AG04449 (cell line): ENCODE results near the gene OPA1.

Experiments
- CTCF ChIA-PET: fragments of 350-600 bp; formaldehyde crosslinking; extraction: SDS; loops from one replicate; lab custom pipeline; 2021; ENCODE audit warnings: antibody characterized with exemption; lab: Yijun Ruan, JAX
- POLR2A ChIA-PET: fragments of 400-600, 350-600 bp; formaldehyde crosslinking; extraction: SDS; loops from one replicate; lab custom pipeline; 2020; ENCODE audit warnings: antibody characterized with exemption, inconsistent platforms; lab: Yijun Ruan, JAX
- DNase-seq: peaks from one replicate; pipeline ENCODE4 v3.0.0-alpha.2; 2010; ENCODE audit warnings: low read depth, low spot score
- H3K4me3 ChIP-seq: 2 replicates; pipeline ENCODE4 v1.5.1; 2011; ENCODE audit warnings: low read depth, mild to moderate bottlenecking, control low read depth, low read length
- TF ChIP-seq, protein P1 (sequence below): IDR thresholded peaks from one replicate; pipeline ENCODE4 v1.5.1; 2011; ENCODE audit warnings: mild to moderate bottlenecking, moderate library complexity, low read length, control low read depth, inconsistent platforms; ENCODE audit not compliant: insufficient read depth; ENCODE audit errors: missing control alignments

Gene OPA1

DNA sequence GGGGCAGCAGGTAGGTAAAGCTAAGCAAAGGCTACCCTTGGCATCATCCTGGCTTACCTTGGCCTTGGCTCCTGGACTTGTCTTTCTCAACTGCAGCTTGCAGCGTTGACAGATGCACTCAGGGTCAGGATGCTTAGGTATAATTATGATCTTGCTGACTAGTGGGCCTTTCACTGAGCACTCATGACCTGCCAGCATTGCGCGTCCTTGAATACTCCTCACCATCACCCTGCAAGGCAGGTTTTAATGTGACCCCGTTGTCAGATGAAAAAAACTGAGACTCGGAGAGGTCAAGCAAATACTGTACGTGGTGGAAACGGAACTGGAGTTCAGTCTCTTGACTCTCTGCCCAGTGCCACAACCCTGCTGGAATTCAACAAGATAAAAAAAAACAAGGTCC is 126.7 kb downstream of the OPA1 start:
- ChIA-PET POLR2A (no interaction called here), CTCF (no interaction called here)
- DNase-seq = no peak
- H3K4me3 ChIP-seq = no peak overlapping the region
- TF ChIP-seq, protein P1, sequence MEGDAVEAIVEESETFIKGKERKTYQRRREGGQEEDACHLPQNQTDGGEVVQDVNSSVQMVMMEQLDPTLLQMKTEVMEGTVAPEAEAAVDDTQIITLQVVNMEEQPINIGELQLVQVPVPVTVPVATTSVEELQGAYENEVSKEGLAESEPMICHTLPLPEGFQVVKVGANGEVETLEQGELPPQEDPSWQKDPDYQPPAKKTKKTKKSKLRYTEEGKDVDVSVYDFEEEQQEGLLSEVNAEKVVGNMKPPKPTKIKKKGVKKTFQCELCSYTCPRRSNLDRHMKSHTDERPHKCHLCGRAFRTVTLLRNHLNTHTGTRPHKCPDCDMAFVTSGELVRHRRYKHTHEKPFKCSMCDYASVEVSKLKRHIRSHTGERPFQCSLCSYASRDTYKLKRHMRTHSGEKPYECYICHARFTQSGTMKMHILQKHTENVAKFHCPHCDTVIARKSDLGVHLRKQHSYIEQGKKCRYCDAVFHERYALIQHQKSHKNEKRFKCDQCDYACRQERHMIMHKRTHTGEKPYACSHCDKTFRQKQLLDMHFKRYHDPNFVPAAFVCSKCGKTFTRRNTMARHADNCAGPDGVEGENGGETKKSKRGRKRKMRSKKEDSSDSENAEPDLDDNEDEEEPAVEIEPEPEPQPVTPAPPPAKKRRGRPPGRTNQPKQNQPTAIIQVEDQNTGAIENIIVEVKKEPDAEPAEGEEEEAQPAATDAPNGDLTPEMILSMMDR = no peak

DNA sequence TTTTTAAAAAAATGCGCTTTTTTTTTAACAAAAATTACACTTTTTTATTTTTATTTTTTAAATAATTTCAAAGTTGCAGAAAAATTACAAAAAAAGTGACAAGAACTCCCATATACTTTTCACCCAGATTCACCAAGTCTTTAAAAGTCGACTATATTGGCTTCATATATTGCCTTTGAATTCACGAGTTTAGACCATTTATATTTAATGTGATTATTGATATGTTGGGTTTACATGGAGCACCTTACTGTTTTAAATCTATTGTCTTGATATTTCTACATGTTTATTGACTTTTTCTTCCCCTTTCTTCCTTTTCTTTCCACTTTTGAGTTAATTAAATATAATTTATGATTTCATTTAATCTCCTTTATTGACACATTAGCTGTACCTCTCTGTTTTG is 127.2 kb downstream of the OPA1 start:
- TF ChIP-seq, protein P1 = no peak
- POLR2A ChIA-PET = no interaction called here
- no peak overlapping the region for H3K4me3 ChIP-seq
- DNase-seq = no peak
- CTCF ChIA-PET = no interaction called here

DNA sequence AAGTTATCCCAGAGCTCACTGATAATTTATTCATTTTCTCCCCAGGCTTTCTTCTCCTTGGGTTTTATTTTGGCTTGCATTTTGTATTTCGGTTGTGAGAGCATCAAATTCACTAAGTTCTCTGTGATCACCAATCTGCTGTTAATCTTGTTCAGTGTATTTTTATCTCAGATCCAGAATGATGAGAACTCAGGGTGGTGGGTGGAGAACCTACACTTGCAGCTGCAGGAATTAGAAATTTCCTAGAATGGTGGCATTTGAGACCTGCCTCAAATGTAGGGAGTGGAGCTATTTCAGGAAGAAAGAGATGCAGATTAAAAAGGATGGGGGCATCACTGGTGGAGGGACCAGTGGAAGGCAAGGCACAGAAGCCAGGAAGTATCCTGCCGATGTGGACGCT is 129.6 kb downstream of the OPA1 start:
- no peak for DNase-seq
- H3K4me3 ChIP-seq = no peak overlapping the region
- CTCF ChIA-PET = no interaction called here
- TF ChIP-seq, protein P1 = no peak
- POLR2A ChIA-PET = no interaction called here

DNA sequence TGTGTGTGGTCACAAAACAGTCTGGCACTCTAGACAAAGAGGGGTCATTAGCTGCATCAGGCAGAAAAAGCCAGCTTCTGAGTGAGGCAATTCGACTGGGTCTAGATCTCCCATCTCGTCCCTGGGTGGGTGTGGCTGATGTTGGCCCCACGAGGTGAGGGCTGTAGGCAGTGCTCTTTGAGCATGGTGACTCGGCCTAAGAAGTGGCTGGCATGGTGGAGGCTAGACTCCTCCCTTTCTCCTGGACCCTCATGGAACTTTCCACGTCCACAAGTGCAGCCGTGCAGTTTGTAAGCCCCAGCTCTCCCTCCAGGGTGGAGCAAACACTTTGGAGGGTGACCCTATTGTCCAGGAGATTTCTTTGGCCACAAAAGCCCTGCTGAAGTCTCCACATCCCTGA is 134.1 kb downstream of the OPA1 start:
- no peak for DNase-seq
- ChIA-PET POLR2A (no interaction called here), CTCF (no interaction called here)
- H3K4me3 ChIP-seq = no peak overlapping the region
- TF ChIP-seq, protein P1 = no peak

DNA sequence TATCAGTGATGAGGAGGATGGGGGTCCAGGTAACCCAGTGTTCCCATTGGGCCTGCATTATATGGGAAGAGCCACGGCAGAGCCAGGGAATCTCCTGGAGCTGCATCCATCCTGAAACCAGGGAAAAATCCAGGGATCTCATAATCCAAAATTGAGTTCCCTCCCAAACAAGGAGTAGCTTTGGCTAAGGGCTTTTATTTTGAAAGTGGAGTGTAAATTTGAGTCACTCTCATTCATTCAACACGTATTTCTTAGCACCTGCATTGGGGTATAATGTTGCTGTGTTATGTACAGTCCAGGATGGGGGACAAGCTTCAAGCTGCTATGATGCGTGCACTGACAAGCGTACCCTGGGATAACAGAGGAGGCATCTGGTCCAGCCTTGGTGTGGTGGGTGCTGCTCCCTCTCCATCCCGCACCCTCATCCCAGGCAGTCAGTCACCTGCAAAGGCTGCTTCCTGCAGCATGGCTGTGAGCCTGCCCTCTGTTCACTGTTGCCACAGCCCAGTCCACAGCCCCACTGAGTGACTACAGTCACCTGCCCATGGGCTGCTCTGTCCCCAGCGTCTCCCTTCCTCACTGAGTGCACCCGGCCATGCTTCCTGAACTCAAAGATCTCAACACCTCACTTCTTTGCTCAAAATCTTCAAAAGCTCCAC is 135.6 kb downstream of the OPA1 start:
- DNase-seq = no peak
- TF ChIP-seq, protein P1 = no peak
- CTCF ChIA-PET = no interaction called here
- no peak overlapping the region for H3K4me3 ChIP-seq
- POLR2A ChIA-PET = no interaction called here

DNA sequence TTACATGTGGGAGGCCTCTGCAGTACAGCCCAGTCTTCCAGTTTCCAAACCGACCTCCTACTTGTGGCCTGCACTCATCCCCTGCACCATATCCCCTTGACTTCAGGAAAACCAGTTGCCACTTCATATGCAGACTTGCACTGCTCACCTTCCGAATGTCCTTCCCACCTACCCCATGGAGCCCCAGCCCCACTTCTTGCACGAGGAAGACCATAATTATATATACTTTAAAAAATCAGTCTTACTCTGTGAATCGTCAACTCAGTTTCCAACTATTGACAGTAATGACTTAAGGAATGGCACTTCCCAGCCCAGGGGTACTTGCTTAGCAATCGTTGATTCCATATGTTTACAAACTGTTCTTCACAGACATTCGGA is 136.1 kb downstream of the OPA1 start:
- no peak overlapping the region for H3K4me3 ChIP-seq
- DNase-seq = no peak
- TF ChIP-seq, protein P1 = no peak
- ChIA-PET CTCF (no interaction called here), POLR2A (no interaction called here)
